SK-N-SH treated with all-trans-retinoic acid at 6 μM for 48 hours (cell line): ENCODE data around the gene TANGO6.

Experiments
- ATAC-seq: fragments of 200-7000 bp; cut with Tn5 transposase; 3 replicates; pipeline ENCODE4 v1.9.1; 2020; ENCODE audit warnings: mild to moderate bottlenecking, moderate library complexity
- BACH2 ChIP-seq: fragments of 250-450 bp; sonication (Bioruptor Pico); IDR thresholded peaks from 2 replicates; pipeline ENCODE4 v1.9.0; 2021; ENCODE audit warnings: mild to moderate bottlenecking, borderline replicate concordance
- CSDC2 ChIP-seq: fragments of 250-450 bp; sonication (Bioruptor Pico); IDR thresholded peaks from 2 replicates; pipeline ENCODE4 v1.5.0; 2020; ENCODE audit warnings: mild to moderate bottlenecking, moderate library complexity
- ESRRG ChIP-seq: fragments of 250-450 bp; sonication (Bioruptor Pico); IDR thresholded peaks from 2 replicates; pipeline ENCODE4 v1.6.1; 2021; ENCODE audit warnings: mild to moderate bottlenecking
- GLIS3 ChIP-seq: fragments of 250-450 bp; sonication (Bioruptor Pico); IDR thresholded peaks from 2 replicates; pipeline ENCODE4 v1.5.0; 2020; ENCODE audit warnings: mild to moderate bottlenecking, moderate library complexity
- ISL1 ChIP-seq: fragments of 250-450 bp; sonication (Bioruptor Pico); IDR thresholded peaks from 2 replicates; pipeline ENCODE4 v2.1.2; 2022; ENCODE audit warnings: mild to moderate bottlenecking, moderate library complexity
- OSR1 ChIP-seq: fragments of 250-450 bp; sonication (Bioruptor Pico); IDR thresholded peaks from 2 replicates; pipeline ENCODE4 v1.8.0; 2022; ENCODE audit warnings: moderate library complexity, mild to moderate bottlenecking, inconsistent platforms
- PPARA ChIP-seq: fragments of 250-450 bp; sonication (Bioruptor Pico); IDR thresholded peaks from 2 replicates; pipeline ENCODE4 v1.5.0; 2020; ENCODE audit warnings: mild to moderate bottlenecking, borderline replicate concordance
- RARB ChIP-seq: fragments of 250-450 bp; sonication (Bioruptor Pico); IDR thresholded peaks from 2 replicates; pipeline ENCODE4 v1.8.0; 2021; ENCODE audit warnings: mild to moderate bottlenecking, moderate library complexity
- SNAI2 ChIP-seq: fragments of 250-450 bp; sonication (Bioruptor Pico); IDR thresholded peaks from 2 replicates; pipeline ENCODE4 v1.5.0; 2020; ENCODE audit warnings: mild to moderate bottlenecking, moderate library complexity
- TCF4 ChIP-seq: fragments of 250-450 bp; sonication (Bioruptor Pico); IDR thresholded peaks from 2 replicates; pipeline ENCODE4 v1.8.0; 2021; ENCODE audit warnings: mild to moderate bottlenecking, moderate library complexity, borderline replicate concordance
- TOX ChIP-seq: fragments of 250-450 bp; sonication (Bioruptor Pico); IDR thresholded peaks from 2 replicates; pipeline ENCODE4 v1.8.0; 2021; ENCODE audit warnings: mild to moderate bottlenecking, moderate library complexity, borderline replicate concordance
- ZC3H10 ChIP-seq: fragments of 250-450 bp; sonication (Bioruptor Pico); IDR thresholded peaks from 2 replicates; pipeline ENCODE4 v1.5.1; 2021; ENCODE audit warnings: mild to moderate bottlenecking, moderate library complexity
- ZFP3 ChIP-seq: fragments of 250-450 bp; sonication (Bioruptor Pico); IDR thresholded peaks from 2 replicates; pipeline ENCODE4 v1.5.0; 2020; ENCODE audit warnings: mild to moderate bottlenecking, moderate library complexity
- ZFP30 ChIP-seq: fragments of 450-650 bp; formaldehyde crosslinking; IDR thresholded peaks from 2 replicates; pipeline ENCODE4 v1.5.0; 2022; ENCODE audit warnings: mild to moderate bottlenecking, moderate library complexity
- ZNF565 ChIP-seq: fragments of 450-650 bp; formaldehyde crosslinking; conservative IDR thresholded peaks from 2 replicates; pipeline ENCODE4 v1.5.0; 2020; ENCODE audit warnings: low read depth, mild to moderate bottlenecking, moderate library complexity
- ZNF70 ChIP-seq: fragments of 450-650 bp; formaldehyde crosslinking; IDR thresholded peaks from 2 replicates; pipeline ENCODE4 v1.5.0; 2020; ENCODE audit warnings: mild to moderate bottlenecking, moderate library complexity
- ZNF8 ChIP-seq: fragments of 450-650 bp; formaldehyde crosslinking; IDR thresholded peaks from 2 replicates; pipeline ENCODE4 v1.5.0; 2020; ENCODE audit warnings: mild to moderate bottlenecking, moderate library complexity
- TF ChIP-seq, protein P1 (sequence below): fragments of 250-450 bp; sonication (Bioruptor Pico); IDR thresholded peaks from 2 replicates; pipeline ENCODE4 v1.5.0; 2020; ENCODE audit warnings: mild to moderate bottlenecking, moderate library complexity
- TF ChIP-seq, protein P2 (sequence below): fragments of 250-450 bp; sonication (Bioruptor Pico); IDR thresholded peaks from 2 replicates; pipeline ENCODE4 v1.8.0; 2020; ENCODE audit warnings: mild to moderate bottlenecking, moderate library complexity, borderline replicate concordance
- TF ChIP-seq, protein P3 (sequence below): fragments of 250-450 bp; sonication (Bioruptor Pico); IDR thresholded peaks from 2 replicates; pipeline ENCODE4 v1.8.0; 2021; ENCODE audit warnings: low read depth, mild to moderate bottlenecking, moderate library complexity, borderline replicate concordance
- TF ChIP-seq, protein P4 (sequence below): fragments of 250-450 bp; sonication (Bioruptor Pico); IDR thresholded peaks from 2 replicates; pipeline ENCODE4 v1.5.1; 2020; ENCODE audit warnings: low read depth, mild to moderate bottlenecking, moderate library complexity

The TANGO6 gene

DNA sequence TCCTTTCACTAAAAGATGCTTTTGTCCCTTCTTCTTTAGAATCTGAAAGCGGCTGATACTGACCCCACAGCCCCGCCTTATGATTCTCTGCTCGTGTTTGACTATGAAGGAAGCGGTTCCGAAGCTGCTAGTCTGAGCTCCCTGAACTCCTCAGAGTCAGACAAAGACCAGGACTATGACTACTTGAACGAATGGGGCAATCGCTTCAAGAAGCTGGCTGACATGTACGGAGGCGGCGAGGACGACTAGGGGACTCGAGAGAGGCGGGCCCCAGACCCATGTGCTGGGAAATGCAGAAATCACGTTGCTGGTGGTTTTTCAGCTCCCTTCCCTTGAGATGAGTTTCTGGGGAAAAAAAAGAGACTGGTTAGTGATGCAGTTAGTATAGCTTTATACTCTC is 10.1 kb upstream of the TANGO6 start:
- TF ChIP-seq SNAI2 (CRISPR knock-in tag) (no peak), OSR1 (no peak), PPARA (CRISPR knock-in tag) (no peak), TOX (CRISPR knock-in tag) (no peak), ZFP3 (CRISPR knock-in tag) (no peak), ZC3H10 (CRISPR knock-in tag) (no peak), GLIS3 (CRISPR knock-in tag) (no peak), BACH2 (no peak), ZFP30 (CRISPR knock-in tag) (no peak), TCF4 (CRISPR knock-in tag) (no peak), ZNF565 (CRISPR knock-in tag) (no peak), ESRRG (CRISPR knock-in tag) (no peak), ZNF8 (CRISPR knock-in tag) (no peak), ZNF70 (no peak), RARB (no peak)
- TF ChIP-seq, protein P1, sequence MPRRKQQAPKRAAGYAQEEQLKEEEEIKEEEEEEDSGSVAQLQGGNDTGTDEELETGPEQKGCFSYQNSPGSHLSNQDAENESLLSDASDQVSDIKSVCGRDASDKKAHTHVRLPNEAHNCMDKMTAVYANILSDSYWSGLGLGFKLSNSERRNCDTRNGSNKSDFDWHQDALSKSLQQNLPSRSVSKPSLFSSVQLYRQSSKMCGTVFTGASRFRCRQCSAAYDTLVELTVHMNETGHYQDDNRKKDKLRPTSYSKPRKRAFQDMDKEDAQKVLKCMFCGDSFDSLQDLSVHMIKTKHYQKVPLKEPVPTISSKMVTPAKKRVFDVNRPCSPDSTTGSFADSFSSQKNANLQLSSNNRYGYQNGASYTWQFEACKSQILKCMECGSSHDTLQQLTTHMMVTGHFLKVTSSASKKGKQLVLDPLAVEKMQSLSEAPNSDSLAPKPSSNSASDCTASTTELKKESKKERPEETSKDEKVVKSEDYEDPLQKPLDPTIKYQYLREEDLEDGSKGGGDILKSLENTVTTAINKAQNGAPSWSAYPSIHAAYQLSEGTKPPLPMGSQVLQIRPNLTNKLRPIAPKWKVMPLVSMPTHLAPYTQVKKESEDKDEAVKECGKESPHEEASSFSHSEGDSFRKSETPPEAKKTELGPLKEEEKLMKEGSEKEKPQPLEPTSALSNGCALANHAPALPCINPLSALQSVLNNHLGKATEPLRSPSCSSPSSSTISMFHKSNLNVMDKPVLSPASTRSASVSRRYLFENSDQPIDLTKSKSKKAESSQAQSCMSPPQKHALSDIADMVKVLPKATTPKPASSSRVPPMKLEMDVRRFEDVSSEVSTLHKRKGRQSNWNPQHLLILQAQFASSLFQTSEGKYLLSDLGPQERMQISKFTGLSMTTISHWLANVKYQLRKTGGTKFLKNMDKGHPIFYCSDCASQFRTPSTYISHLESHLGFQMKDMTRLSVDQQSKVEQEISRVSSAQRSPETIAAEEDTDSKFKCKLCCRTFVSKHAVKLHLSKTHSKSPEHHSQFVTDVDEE (CRISPR knock-in tag) = no peak
- TF ChIP-seq, protein P2, sequence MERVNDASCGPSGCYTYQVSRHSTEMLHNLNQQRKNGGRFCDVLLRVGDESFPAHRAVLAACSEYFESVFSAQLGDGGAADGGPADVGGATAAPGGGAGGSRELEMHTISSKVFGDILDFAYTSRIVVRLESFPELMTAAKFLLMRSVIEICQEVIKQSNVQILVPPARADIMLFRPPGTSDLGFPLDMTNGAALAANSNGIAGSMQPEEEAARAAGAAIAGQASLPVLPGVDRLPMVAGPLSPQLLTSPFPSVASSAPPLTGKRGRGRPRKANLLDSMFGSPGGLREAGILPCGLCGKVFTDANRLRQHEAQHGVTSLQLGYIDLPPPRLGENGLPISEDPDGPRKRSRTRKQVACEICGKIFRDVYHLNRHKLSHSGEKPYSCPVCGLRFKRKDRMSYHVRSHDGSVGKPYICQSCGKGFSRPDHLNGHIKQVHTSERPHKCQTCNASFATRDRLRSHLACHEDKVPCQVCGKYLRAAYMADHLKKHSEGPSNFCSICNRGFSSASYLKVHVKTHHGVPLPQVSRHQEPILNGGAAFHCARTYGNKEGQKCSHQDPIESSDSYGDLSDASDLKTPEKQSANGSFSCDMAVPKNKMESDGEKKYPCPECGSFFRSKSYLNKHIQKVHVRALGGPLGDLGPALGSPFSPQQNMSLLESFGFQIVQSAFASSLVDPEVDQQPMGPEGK = no peak
- TF ChIP-seq, protein P3, sequence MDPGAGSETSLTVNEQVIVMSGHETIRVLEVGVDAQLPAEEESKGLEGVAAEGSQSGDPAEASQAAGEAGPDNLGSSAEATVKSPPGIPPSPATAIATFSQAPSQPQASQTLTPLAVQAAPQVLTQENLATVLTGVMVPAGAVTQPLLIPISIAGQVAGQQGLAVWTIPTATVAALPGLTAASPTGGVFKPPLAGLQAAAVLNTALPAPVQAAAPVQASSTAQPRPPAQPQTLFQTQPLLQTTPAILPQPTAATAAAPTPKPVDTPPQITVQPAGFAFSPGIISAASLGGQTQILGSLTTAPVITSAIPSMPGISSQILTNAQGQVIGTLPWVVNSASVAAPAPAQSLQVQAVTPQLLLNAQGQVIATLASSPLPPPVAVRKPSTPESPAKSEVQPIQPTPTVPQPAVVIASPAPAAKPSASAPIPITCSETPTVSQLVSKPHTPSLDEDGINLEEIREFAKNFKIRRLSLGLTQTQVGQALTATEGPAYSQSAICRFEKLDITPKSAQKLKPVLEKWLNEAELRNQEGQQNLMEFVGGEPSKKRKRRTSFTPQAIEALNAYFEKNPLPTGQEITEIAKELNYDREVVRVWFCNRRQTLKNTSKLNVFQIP (CRISPR knock-in tag) = no peak
- no peak for ATAC-seq

DNA sequence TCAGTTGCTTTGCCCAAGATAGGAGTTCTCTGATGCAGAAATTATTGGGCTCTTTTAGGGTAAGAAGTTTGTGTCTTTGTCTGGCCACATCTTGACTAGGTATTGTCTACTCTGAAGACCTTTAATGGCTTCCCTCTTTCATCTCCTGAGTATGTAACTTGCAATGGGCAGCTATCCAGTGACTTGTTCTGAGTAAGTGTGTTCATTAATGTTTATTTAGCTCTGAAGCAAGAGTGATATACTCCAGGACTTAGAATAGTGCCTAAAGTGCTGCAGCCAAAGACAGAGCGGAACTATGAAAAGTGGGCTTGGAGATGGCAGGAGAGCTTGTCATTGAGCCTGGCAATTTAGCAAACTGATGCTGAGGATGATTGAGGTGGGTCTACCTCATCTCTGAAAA is 8.8 kb upstream of the TANGO6 start:
- TF ChIP-seq, protein P2 = no peak
- TF ChIP-seq TCF4 (CRISPR knock-in tag) (no peak), OSR1 (no peak), GLIS3 (CRISPR knock-in tag) (no peak), ZNF565 (CRISPR knock-in tag) (no peak), RARB (no peak), BACH2 (no peak), ZFP3 (CRISPR knock-in tag) (no peak), ESRRG (CRISPR knock-in tag) (no peak), ZC3H10 (CRISPR knock-in tag) (no peak), SNAI2 (CRISPR knock-in tag) (no peak), ZFP30 (CRISPR knock-in tag) (no peak), ISL1 (CRISPR knock-in tag) (no peak), PPARA (CRISPR knock-in tag) (no peak), ZNF70 (no peak), CSDC2 (no peak)
- TF ChIP-seq, protein P4, sequence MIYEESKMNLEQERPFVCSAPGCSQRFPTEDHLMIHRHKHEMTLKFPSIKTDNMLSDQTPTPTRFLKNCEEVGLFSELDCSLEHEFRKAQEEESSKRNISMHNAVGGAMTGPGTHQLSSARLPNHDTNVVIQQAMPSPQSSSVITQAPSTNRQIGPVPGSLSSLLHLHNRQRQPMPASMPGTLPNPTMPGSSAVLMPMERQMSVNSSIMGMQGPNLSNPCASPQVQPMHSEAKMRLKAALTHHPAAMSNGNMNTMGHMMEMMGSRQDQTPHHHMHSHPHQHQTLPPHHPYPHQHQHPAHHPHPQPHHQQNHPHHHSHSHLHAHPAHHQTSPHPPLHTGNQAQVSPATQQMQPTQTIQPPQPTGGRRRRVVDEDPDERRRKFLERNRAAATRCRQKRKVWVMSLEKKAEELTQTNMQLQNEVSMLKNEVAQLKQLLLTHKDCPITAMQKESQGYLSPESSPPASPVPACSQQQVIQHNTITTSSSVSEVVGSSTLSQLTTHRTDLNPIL (CRISPR knock-in tag) = no peak
- TF ChIP-seq, protein P3 (CRISPR knock-in tag) = no peak
- ATAC-seq = no peak
